IPS-18a (cell line): ENCODE results near the gene NANS.

Experiments
- H3K27ac ChIP-seq: one replicate; pipeline ENCODE4 v1.5.1; 2013; ENCODE audit warnings: low read length
- H3K27me3 ChIP-seq: one replicate; pipeline ENCODE4 v1.6.1; 2013; ENCODE audit warnings: mild to moderate bottlenecking, low read length; ENCODE audit not compliant: control insufficient read depth, insufficient read depth
- H3K36me3 ChIP-seq: one replicate; pipeline ENCODE4 v1.6.1; 2013; ENCODE audit warnings: low read depth, low read length; ENCODE audit not compliant: control insufficient read depth
- H3K4me1 ChIP-seq: one replicate; pipeline ENCODE4 v1.6.1; 2013; ENCODE audit warnings: low read depth, low read length; ENCODE audit not compliant: control insufficient read depth
- H3K4me3 ChIP-seq: one replicate; pipeline ENCODE4 v1.5.1; 2013; ENCODE audit warnings: low read length
- H3K9ac ChIP-seq: one replicate; pipeline ENCODE4 v1.6.1; 2013; ENCODE audit warnings: mild to moderate bottlenecking, low read length, moderate library complexity
- H3K9me3 ChIP-seq: one replicate; pipeline ENCODE4 v1.6.1; 2013; ENCODE audit warnings: low read depth, low read length; ENCODE audit not compliant: control insufficient read depth

The NANS gene

DNA sequence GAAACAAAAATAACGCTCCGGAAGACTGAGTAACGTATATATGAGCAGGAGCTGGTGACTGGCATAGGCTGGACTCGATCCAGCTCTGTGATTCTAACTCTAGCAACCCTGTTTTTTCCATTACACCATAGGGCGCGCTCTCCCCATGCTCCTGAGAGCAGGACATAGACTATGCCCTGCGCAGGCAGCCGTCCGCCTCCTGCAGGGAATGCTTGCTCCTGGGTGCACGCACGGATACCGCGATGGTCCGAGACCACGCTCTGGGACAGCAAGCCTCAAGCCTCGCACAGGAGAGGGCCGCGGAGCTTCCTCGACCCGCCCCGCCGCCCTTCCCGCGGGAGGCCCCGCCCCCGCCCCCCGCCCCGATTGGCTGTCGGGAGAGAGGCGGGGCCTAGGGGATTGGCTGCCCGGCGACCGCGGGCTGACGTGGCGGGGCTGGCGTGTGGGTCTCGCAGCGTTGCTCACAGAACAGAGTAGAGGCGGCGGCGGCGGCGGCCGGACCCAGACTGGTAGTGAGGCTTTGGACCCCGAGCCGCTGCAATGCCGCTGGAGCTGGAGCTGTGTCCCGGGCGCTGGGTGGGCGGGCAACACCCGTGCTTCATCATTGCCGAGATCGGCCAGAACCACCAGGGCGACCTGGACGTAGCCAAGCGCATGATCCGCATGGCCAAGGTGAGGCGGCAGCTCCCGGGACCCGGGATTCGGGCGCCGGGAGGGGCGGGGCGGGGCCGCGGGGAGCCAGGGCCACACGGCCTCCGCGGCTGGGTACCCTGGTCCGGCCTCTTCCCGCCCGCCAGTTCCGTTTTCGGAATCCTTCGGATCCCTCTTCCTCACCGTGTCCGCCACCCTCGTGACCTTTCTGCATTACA is at the start of gene NANS:
TSS of gene NANS (plus strand) at position 464 of the 869 bp plus-strand sequence. CDS start at position 541, 77 bp downstream.
- Histone ChIP-seq H3K4me3 (peak within 1 kb of the TSS; percentile 64), H3K27me3 (no peaks in the 10 kb centered on the region), H3K36me3 (peaks cover 5% of the 10 kb centered on the region), H3K9me3 (no peaks in the 10 kb centered on the region), H3K9ac (peak within 1 kb of the TSS; percentile 5), H3K27ac (no peak within 1 kb of the TSS), H3K4me1 (peaks cover 5% of the 10 kb centered on the region)

GRCh38 chr9:98007251-98007928 is 49.1 kb upstream of the NANS start:
- Histone ChIP-seq H3K27ac (no peak overlapping the region), H3K27me3 (no peaks in the 10 kb centered on the region), H3K9me3 (no peaks in the 10 kb centered on the region), H3K36me3 (peaks cover 28% of the 10 kb centered on the region), H3K9ac (no peak overlapping the region), H3K4me3 (no peak overlapping the region), H3K4me1 (no peaks in the 10 kb centered on the region)

DNA sequence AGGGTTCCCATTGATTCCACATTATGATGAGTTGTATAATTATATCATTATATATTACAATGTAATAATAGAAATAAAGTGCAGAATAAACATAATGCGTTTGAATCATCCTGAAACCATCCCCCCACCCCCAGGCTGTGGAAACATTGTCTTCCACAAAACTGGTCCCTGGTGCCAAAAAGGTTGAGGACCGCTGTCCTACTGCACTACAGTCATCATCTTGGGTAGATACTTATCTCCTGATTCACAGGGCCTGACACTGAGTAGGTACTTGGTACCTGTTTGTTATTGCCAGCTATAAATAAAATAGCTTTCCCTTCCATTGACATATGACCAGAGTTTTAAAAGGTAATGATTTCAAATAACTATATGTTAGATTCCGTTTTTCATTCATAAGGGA is 47.8 kb upstream of the NANS start:
- H3K27ac ChIP-seq = no peak overlapping the region
- peaks cover 39% of the 10 kb centered on the region for H3K36me3 ChIP-seq
- no peak overlapping the region for H3K4me3 ChIP-seq
- no peak overlapping the region for H3K9ac ChIP-seq
- no peaks in the 10 kb centered on the region for H3K9me3 ChIP-seq
- H3K27me3 ChIP-seq = no peaks in the 10 kb centered on the region
- no peaks in the 10 kb centered on the region for H3K4me1 ChIP-seq

- Histone ChIP-seq H3K9me3 (no peaks in the 10 kb centered on the region), H3K27me3 (no peaks in the 10 kb centered on the region), H3K9ac (no peak overlapping the region), H3K36me3 (peaks cover 42% of the 10 kb centered on the region), H3K4me1 (no peaks in the 10 kb centered on the region), H3K4me3 (no peak overlapping the region), H3K27ac (no peak overlapping the region)
Observed at GRCh38 chr9:98009437-98009836, 47.1 kb upstream of the NANS start.

GRCh38 chr9:98009936-98010335 is 46.6 kb upstream of the NANS start:
- Histone ChIP-seq H3K9ac (no peak overlapping the region), H3K27ac (no peak overlapping the region), H3K36me3 (peaks cover 47% of the 10 kb centered on the region)

DNA sequence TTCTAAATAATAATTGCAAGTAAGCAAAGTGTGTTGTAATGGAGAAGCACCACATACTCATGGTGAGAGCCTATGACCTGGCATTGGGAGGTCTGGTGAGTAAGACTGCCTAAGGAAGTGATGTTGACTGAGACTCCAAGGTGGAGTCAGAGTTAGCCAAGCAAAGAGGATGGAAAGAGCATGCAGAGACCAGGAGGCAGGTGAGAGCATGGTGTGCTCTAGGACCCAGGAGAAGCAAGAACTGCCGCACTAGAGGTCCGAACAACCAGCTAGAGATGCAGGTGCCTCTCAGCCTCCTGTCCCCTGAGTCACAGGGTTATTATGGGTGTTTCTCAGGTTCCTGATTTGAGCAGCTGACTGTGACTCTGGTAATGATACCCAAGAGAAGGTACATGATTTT is 46.1 kb upstream of the NANS start:
- no peak overlapping the region for H3K4me3 ChIP-seq
- no peaks in the 10 kb centered on the region for H3K27me3 ChIP-seq
- no peaks in the 10 kb centered on the region for H3K9me3 ChIP-seq
- H3K27ac ChIP-seq = no peak overlapping the region
- H3K4me1 ChIP-seq = no peaks in the 10 kb centered on the region
- H3K9ac ChIP-seq = no peak overlapping the region
- peaks cover 52% of the 10 kb centered on the region for H3K36me3 ChIP-seq

More at GRCh38 chr9:98009936-98010335, 46.6 kb upstream of the NANS start:
- H3K9me3 ChIP-seq = no peaks in the 10 kb centered on the region
- H3K4me3 ChIP-seq = no peak overlapping the region
- H3K27me3 ChIP-seq = no peaks in the 10 kb centered on the region
- H3K4me1 ChIP-seq = no peaks in the 10 kb centered on the region

GRCh38 chr9:98011122-98011521 is 45.4 kb upstream of the NANS start:
- no peaks in the 10 kb centered on the region for H3K4me1 ChIP-seq
- H3K27me3 ChIP-seq = no peaks in the 10 kb centered on the region
- no peak overlapping the region for H3K4me3 ChIP-seq
- H3K27ac ChIP-seq = no peak overlapping the region
- H3K9ac ChIP-seq = no peak overlapping the region
- peaks cover 53% of the 10 kb centered on the region for H3K36me3 ChIP-seq
- no peaks in the 10 kb centered on the region for H3K9me3 ChIP-seq

- Histone ChIP-seq H3K9ac (no peak overlapping the region), H3K36me3 (peaks cover 43% of the 10 kb centered on the region), H3K27me3 (no peaks in the 10 kb centered on the region), H3K27ac (no peak overlapping the region), H3K4me1 (no peaks in the 10 kb centered on the region), H3K9me3 (no peaks in the 10 kb centered on the region), H3K4me3 (no peak overlapping the region)
Observed at GRCh38 chr9:98016137-98016680, 40.3 kb upstream of the NANS start.

- Histone ChIP-seq H3K9me3 (no peaks in the 10 kb centered on the region), H3K27ac (no peak overlapping the region), H3K4me1 (no peaks in the 10 kb centered on the region), H3K9ac (no peak overlapping the region), H3K36me3 (peaks cover 34% of the 10 kb centered on the region), H3K4me3 (no peak overlapping the region), H3K27me3 (no peaks in the 10 kb centered on the region)
Observed at GRCh38 chr9:98017306-98017705, 39.2 kb upstream of the NANS start.

- Histone ChIP-seq H3K4me1 (no peaks in the 10 kb centered on the region), H3K27ac (no peak overlapping the region), H3K9ac (no peak overlapping the region), H3K27me3 (no peaks in the 10 kb centered on the region), H3K36me3 (peaks cover 26% of the 10 kb centered on the region), H3K9me3 (no peaks in the 10 kb centered on the region), H3K4me3 (no peak overlapping the region)
Observed at GRCh38 chr9:98018347-98018746, 38.2 kb upstream of the NANS start.

DNA sequence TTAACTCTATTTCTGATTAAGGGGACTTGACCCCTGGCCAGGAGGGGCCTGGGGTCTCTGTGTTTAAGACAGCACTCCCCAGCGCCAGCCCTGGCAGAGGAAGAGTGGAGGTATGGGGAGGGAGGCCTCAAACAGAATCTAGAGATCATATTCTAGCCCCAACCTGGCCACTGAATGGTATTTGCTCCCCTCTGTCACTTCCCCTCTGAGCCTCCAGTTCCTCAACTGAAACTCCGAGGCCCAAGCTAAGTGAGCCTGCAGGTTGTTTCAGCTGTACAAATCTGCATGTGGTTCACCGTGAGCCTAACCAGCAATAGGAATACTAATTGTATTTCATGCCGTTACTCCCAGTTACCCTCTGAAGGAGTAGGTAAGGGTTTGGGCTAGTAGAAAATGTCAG is 37.4 kb upstream of the NANS start:
- Histone ChIP-seq H3K4me1 (no peaks in the 10 kb centered on the region), H3K9me3 (no peaks in the 10 kb centered on the region), H3K4me3 (no peak overlapping the region), H3K9ac (no peak overlapping the region), H3K27ac (no peak overlapping the region), H3K36me3 (peaks cover 21% of the 10 kb centered on the region), H3K27me3 (no peaks in the 10 kb centered on the region)
